WERI-Rb-1 (cell line): ENCODE data around the gene TMEM219.

Source experiments
- DNase-seq: peaks from one replicate; pipeline ENCODE4 v3.0.0-alpha.2; 2020
- H3K27ac ChIP-seq: fragments of 250-450 bp; sonication (Bioruptor Pico); 2 replicates; pipeline ENCODE4 v1.5.1; 2020; ENCODE audit warnings: mild to moderate bottlenecking, moderate library complexity
- H3K27me3 ChIP-seq: fragments of 250-450 bp; sonication (Bioruptor Pico); 2 replicates; pipeline ENCODE4 v1.5.1; 2021; ENCODE audit warnings: mild to moderate bottlenecking, low read depth, moderate library complexity; ENCODE audit not compliant: insufficient read depth, severe bottlenecking
- H3K36me3 ChIP-seq: fragments of 250-450 bp; sonication (Bioruptor Pico); 2 replicates; pipeline ENCODE4 v1.5.1; 2020; ENCODE audit warnings: mild to moderate bottlenecking, moderate library complexity
- H3K4me3 ChIP-seq: 2 replicates; pipeline ENCODE4 v1.5.1; 2011; ENCODE audit warnings: low read depth, mild to moderate bottlenecking, control low read depth, low read length
- H3K9me3 ChIP-seq: fragments of 250-450 bp; sonication (Bioruptor Pico); 2 replicates; pipeline ENCODE4 v1.5.1; 2021; ENCODE audit warnings: mild to moderate bottlenecking, moderate library complexity; ENCODE audit not compliant: severe bottlenecking
- CTCF ChIP-seq: IDR thresholded peaks from 2 replicates; pipeline ENCODE4 v1.5.1; 2011; ENCODE audit warnings: low read depth, mild to moderate bottlenecking, control low read depth, inconsistent platforms, low read length

TMEM219 gene

GRCh38 chr16:29961479-29962343 is at the start of gene TMEM219:
TMEM219 (plus strand) TSS chr16:29962079; CDS start chr16:29963144, 1,065 bp downstream.
- peak; percentile 90 for DNase-seq
- peak; percentile 32 for TF ChIP-seq CTCF
- Histone ChIP-seq H3K27me3 (no peaks in the 10 kb centered on the region), H3K27ac (peak within 1 kb of the TSS; percentile 79), H3K36me3 (peaks cover 2% of the 10 kb centered on the region; the same call in 1 of the 2 replicates), H3K9me3 (peaks cover 11% of the 10 kb centered on the region), H3K4me3 (peak within 1 kb of the TSS; percentile 48)

GRCh38 chr16:29912087-29912486 is 49.8 kb upstream of the TMEM219 start:
- Histone ChIP-seq H3K27ac (no peak overlapping the region), H3K4me3 (no peak overlapping the region), H3K36me3 (peaks cover 3% of the 10 kb centered on the region; the same call in 1 of the 2 replicates), H3K27me3 (no peaks in the 10 kb centered on the region), H3K9me3 (no peaks in the 10 kb centered on the region)
- no peak for DNase-seq
- TF ChIP-seq CTCF: no peak

GRCh38 chr16:29913514-29913913 is 48.4 kb upstream of the TMEM219 start:
- Histone ChIP-seq H3K27me3 (no peaks in the 10 kb centered on the region), H3K36me3 (no peaks in the 10 kb centered on the region), H3K9me3 (no peaks in the 10 kb centered on the region), H3K4me3 (no peak overlapping the region), H3K27ac (no peak overlapping the region)
- no peak for DNase-seq
- no peak for TF ChIP-seq CTCF

GRCh38 chr16:29915590-29916247 is 46.2 kb upstream of the TMEM219 start:
- no peaks in the 10 kb centered on the region for H3K9me3 ChIP-seq
- no peak for DNase-seq
- H3K27ac ChIP-seq: no peak overlapping the region
- H3K27me3 ChIP-seq: no peaks in the 10 kb centered on the region
- no peak overlapping the region for H3K4me3 ChIP-seq
- H3K36me3 ChIP-seq: peaks cover 9% of the 10 kb centered on the region
- no peak for TF ChIP-seq CTCF

GRCh38 chr16:29916979-29917378 is 44.9 kb upstream of the TMEM219 start:
- DNase-seq: no peak
- H3K9me3 ChIP-seq: no peaks in the 10 kb centered on the region
- H3K27ac ChIP-seq: no peak overlapping the region
- no peaks in the 10 kb centered on the region for H3K27me3 ChIP-seq
- H3K36me3 ChIP-seq: peaks cover 11% of the 10 kb centered on the region
- TF ChIP-seq CTCF: no peak
- H3K4me3 ChIP-seq: no peak overlapping the region
